HG02623 (cell line): ENCODE results near the gene FKBP8.

Experiments used
- ATAC-seq: cut with Tn5 transposase; IDR thresholded peaks from one replicate; pipeline ENCODE4 v1.9.1; 2021; ENCODE audit warnings: moderate library complexity; ENCODE audit not compliant: unreplicated experiment

Gene FKBP8

DNA sequence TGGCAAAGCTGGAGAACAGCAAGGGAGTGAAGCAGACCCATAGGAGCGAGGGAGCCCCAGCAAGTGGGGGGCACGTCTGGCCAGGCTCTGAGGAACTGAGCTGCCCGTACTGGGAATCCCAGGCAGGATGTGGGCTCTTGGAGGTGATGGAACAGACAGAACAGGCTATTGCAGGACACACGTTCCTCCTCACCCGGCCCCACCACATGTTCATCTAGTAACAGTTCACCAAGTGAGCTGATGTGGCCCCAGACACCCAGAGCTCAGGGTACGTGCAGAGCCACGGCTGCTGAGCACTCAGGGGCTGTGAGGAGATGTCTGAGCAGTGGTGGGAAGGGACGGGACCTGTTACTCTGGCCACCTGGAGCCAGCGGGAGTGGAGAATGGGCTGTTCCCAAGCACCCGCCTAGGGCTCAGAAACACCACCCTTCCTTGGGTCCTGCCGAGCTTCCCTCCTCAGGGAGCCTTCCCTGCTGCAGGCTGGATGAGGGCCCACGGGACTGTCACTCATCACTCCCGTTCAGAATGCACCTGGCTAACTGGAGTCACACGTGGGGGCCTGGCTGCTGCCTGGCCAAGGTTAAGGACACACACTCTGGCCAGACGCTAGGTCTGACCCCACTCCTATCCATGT is 39.9 kb downstream of the FKBP8 start:
- no peak for ATAC-seq

DNA sequence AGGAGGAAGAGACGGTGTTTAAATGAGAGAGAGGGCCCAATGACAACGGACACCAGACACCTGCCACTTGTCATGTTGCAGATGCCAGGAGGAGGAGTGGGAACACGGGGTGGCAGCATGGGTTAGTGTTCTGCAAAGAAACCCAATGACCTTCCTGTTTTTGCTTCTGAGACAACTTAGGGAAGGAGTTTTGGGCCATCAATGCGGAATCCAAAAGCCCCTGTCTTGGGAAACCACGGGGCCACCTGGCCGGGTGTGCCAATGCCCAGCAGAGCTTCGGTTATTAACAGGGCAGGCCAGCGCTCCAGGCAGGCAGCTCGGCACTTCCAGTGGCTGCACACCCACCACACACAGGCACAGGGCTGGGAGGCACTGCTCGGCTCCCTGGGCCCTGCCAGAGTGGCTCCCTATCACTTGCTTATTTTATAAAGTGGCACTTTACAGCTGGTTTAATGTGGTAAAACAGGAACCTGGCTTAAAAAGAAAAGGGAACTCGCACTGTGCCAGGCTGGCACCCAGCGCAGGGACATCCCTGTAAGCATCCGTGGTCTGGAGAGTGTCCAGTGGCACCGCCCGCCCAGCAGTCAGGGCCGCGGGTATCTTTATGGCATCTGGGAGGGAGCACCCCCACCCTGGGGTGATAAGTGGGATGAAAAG is 40.6 kb downstream of the FKBP8 start:
- ATAC-seq = no peak

DNA sequence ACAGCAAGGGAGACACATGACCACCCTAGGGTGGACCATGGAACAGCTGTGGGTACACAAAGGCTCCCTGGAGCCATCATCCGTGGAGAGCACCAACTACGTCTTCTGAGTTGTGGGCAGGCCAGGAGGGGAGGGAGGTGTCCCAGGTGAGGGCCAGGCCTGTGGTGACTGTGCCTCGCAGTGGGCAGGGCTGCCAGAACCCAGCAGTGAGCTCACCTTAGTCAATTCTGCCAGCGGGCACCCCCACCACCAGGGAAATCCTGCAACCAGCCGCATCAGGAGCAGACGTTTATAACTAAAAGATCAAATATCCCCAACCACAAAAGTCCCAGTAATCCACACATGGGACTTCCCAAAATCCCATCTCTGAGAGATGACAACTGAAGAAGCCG is 41.1 kb downstream of the FKBP8 start:
- ATAC-seq = no peak

DNA sequence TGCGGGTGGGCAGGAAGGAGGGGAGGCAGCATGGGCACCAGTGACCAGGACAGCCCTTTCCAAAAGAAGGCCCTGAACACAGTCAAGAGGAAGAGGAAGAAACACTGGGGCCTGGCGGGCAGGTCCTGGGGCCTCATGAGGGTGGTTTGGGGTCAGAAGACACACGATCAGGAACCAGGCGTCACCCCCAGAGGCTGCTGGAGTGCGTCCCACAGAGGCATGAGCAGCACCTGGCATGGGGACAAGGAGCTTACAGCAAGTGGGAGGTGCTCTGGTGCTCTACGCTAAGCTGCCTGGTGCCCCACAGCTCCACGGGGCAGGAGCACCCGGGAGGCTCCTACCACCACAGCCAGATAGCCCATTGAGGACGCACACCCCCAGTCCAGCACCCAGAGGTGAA is 41.5 kb downstream of the FKBP8 start:
- no peak for ATAC-seq

DNA sequence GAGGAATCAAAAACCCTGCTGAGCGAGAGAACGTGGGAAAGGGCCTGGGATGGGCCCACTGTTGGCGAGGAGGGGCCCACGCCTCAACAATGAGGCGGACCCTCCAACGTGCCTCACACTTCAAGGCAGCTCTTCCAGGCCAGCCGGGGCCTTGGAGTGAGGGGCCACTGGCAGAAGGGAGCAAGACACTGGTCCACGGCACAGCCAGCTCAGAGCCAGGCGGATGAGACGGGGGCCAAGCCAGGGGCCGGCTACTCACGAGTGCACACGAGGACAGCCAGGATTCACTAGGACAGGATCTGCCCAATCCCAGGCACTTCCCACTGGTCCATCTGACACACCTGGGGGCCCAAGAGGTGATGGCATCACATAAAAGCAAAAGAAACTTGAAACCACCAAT is 42.0 kb downstream of the FKBP8 start:
- ATAC-seq = no peak

DNA sequence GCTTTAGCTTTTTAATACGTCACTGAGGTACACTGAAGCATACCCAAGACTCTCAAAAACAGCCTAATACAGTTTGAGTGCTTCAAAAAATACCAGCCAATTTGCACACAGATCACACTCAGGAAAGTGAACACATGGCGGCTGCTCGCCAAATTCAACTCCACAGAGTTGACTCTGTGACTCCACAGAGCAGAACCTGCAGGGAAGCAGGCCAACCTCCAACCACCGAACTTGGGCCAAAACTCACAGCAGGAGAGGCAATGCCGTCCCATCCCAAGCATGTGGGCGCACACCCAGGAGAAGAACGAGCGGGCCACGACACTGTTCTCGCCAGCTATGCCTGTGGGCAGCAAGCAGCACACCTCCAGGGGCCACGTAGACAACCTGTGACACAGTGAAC is 42.6 kb downstream of the FKBP8 start:
- ATAC-seq = no peak

DNA sequence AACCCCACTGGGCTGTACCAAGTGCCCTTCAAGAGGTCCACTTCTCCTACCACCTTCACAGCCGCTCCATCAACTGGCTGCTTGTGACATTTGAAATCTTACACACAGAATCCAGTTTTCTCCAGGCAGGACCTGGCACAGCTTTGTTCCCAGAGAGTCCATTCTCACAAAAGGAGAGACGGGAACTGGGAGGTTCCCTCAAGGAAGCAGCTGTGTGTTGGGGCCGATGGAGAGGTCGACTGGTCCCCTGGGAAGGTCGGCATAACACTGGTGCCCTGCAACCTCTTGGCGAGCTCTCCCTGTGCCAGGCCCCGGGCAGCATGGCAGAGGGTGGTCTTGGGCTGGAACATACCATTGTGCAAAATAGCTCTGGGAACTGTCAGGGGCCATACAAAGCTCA is 43.0 kb downstream of the FKBP8 start:
- no peak for ATAC-seq

DNA sequence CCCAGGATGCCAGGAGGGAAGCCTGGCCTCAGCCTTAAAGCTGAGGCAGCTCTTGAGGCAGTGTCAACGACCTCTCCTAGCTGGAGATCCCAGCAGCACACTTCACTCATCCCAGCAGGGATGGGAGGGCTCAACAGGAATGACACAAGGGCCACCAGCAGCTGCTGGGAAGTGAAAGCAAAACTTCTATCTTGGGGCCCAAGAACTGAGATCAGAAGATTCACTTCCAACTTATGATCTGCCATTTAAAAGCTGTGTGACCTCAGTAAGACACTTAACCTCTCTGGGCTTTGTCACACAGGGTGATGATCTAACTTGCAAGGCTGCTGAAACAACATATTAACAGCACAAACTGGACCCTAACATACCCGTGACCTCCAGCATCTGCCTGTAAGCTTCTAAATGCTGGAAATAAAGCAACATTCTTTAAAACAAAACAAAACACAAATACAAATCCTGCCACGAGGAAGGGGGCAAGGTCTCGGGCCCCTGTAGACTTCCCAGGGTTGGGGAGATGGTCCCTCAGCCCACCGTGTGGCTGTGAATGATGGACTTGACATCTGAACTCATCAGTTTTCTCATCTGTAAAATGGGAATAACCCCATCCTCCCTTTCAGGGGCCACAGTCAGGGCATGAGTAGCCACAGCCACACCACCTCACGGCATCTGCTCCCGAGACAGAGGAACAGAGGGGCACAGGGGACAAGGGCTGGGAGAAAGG is 44.2 kb downstream of the FKBP8 start:
- ATAC-seq = no peak

DNA sequence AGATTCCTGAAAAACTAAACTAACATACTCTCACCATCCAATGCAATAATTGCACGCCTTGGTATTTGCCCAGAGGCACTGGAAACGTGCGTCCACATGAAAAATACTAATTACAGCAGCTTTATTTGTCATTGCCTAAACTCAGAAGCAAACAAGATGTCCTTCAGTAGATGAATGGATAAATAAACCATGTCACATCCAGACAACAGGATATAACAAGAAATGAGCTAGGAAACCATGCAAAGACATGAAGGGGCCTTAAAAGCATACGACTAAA is 46.5 kb downstream of the FKBP8 start:
- no peak for ATAC-seq

DNA sequence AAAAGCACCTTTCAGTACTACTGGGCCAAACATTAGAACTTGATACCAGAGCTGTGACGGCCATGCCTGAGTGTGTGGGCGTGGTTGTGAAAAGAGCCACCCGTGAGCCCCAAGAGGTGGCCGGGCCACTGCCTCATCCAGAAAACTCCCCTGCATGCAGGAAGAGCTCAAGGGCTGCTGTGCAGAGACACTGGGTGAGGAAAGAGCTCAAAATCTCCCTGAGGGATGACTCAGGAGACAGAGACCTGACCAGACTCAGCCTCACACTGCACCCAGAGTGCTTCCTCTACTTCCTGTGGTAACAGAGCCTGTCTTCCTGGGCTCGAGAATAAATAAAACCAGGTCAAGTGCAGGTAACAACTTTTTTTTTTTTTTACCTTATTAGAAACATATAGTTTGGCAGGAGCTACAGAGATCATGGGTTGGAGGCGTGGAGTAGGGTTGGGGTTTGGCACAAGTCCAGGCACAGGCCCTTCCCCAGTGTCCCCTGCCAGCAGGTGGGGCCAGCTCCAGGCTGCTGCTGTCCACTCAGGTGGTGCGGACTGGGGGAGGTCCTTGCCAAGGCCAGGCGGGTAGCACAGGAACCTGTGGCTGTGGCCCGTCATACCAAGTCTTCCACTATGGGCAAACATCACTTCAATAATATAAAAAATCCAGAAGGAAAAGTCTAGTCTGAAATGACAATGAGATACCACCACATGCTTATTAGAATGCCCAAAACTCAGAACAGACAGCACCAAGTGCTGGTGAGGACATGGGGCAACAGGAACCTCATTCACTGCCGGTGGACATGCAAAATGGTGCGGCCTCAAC is 47.0 kb downstream of the FKBP8 start:
- no peak for ATAC-seq

DNA sequence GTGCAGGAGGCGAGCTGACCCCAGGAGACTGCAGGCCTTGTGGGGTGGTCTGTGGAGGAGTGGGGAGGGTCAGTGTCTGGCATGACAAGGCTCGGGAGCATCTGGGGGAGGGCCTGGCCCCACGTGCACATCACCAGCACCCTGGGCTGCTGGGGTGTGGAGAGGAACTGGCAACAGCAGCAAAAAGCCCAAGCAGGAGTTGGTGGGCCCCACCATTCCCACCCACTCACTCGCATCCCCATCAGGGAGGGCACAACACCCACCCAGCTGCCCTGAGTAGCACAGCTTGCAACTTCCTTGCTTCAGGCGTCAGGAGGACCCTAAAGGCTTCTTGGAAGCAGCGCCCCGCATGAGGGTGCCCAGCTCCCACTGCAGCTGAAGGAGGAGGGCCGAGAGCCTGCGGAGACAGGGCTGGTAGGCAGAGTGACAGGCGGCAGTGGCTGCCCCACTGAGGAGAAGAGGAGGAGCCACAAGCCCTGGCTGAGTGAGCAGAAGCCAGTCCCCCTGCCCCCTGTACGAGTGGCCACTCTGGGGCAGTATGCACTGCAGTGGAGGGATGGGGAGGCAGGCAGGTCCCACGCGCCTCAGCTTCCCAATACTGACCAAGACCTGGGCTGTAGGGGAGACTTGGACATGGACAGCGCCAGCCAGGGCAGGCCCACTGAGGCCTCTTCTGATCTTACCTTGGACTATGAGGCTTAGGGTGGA is 48.0 kb downstream of the FKBP8 start:
- ATAC-seq = no peak

DNA sequence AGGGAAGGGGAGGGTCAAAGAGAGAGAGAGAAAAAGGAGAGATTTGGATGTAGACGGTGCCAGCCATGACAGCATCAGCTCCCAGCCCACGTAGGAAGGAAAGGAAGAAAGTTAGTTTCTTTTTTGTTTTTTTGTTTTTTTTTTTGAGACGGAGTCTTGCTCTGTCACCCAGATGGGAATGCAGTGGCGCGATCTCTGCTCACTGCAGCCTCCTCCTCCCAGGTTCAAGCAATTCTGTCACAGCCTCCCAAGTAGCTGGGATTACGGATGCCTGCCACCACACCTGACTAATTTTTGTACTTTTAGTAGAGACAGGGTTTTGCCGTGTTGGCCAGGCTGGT is 49.1 kb downstream of the FKBP8 start:
- ATAC-seq = no peak

DNA sequence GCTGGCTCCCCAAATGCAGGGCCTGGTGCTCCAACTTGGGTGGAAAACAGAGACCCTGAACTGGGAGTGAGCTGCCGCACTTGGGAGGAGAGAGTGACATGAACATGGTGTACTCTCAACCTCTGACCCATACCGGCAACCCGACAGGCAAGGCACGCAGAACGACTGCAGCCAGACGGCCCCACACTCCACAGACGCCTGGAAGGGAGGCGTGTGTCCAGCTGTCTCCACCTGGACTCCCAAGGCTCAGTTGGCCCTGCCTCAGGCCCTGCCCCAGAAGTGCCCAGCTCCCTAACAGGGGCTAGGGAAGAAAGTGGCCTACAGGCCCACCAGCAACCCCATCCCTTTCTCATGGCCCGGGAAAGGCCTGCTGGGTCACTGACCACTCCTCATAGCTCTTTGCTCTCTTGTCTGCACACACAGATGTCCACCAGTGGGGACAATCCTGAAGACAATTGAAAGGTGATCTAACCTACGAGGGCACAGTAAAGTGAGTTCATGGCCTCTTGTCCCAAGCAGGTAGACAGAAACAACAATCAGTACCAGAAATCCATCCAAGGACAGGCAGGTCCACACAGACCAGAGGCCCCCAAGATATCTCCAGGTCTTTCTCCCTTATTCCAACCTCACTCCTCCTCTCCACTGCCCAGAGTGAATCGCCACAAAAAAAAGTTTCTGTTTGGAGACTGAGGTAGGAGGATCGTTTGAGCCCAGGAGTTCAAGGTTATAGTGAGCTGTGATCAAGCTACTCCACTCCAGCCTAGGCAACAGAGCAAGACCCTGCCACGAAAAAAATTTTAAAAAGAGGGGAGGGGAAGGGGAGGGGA is 49.7 kb downstream of the FKBP8 start:
- ATAC-seq = no peak

DNA sequence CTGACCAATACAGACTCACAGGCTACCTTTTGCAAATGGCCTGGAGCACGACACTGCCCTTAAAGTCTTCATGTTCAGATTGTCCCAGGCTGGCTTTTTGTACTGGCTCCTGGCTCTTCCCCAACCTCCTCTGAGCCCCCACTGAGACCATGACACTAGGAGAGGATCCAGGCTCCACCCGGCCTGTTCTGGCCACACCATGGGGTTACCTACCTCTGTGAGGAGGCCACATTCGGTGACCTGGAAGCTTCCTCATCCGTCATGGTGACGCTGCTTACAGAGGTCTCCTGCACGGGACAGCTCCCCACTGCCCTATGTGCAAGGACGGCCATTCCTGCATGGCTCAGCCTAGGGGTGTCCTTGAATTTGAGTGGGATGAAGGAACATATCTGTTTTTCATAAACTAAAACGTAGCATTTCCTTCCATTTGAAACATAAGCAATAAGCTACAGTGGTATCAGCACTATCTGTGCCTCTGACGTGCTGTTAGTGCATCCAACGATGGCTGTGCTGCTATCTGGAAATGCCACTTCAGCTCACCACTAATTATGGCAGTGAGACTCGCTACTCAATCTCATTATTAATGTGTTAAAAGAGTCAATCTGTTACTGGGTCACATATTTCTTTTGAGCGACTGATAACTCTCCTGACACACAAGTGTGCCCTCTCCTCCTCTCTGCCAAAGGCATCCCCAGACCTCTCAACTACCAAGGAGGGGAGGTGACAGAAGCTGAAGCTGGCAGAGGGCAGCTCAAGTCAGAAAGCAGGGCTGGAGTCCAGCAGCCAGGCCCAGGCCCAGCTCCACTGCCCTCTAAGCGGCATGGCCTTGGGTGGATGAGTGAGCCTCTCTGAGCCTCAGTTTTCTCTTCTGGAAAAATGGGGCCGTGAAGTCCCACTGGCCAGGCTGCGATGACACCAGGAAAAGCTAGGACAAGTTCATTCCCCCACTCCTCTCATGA is 51.1 kb downstream of the FKBP8 start:
- no peak for ATAC-seq

DNA sequence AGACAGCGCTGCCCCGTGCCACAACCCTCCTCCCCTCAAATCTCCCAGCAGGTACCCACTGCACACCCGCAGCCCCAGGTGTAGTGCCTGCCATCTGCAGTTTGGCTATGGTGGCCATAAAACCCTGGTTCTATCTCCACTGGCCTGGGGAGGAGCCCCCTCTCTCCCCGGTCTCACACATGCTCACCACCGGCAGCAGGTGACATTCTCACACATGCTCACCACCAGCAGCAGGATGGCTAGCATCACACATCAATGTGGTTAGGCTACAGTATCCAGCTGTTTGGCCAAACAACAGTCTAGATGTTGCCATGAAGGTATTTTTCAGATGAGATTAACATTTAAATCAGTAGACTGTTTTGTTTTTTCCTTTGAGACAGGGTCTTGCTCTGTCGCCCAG is 52.6 kb downstream of the FKBP8 start:
- ATAC-seq = no peak

DNA sequence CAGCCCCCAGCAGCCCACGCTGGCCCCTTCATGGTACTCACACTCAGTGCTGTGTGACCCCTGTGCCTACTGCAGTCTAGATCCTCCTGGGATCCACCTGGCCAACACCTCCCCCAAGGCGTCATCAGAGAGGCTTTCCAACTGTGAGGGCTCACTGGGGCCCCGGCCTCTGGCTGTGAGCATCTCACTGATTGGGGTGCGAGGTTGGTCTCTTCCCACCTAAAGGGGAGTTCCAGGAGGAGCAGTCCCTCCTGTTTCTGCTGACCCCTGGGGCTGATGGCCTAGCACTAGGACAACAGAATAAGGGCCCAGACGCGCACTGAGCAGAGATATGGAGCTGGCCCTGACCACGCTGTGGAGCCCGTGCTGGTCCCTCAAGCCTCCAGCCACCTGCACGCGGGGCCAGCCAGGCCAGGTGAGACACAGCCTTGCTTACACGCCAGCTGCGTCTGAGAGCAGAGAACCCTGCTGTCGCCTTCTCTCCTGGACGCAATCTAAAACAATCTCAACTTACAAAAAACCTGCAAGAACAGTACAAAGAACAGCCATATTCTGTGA is 53.7 kb downstream of the FKBP8 start:
- ATAC-seq = no peak

DNA sequence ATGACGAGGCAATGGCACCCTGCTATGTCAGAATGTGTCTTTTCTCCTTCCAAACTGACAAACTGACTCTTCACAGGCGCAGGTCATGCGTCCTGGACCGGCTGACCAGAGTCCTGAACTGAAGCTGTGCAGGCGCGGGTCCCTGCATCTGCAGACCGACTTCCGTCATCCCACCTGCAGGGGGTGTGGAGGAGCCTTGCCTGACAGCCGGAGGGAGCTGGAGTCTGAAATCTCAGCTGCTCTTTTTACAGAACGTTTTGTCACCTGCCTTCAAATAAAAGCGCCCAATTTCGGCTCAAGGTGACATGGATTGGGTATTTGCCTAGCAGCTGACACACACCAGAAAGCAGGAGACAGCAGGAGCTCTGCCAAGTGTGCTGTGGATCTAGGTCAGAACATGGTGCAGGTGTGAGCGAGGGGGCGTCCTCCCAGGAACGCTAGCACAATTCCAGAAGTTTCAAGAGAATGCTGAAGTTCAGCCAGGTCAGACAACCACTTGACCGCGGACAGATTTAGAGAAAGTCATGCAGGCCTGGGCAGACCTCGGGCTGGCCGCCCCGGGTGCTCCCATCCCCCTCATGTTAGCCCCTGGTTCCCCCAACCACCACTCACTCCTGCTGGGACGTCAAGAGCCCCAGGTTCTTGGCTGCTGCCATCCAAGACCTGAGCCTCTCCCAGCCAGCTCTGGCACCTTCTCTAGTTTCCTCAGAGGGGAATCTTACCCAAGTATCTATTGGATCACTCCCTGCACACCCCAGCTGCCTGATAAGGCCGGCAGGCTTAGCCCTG is 54.3 kb downstream of the FKBP8 start:
- ATAC-seq = no peak

DNA sequence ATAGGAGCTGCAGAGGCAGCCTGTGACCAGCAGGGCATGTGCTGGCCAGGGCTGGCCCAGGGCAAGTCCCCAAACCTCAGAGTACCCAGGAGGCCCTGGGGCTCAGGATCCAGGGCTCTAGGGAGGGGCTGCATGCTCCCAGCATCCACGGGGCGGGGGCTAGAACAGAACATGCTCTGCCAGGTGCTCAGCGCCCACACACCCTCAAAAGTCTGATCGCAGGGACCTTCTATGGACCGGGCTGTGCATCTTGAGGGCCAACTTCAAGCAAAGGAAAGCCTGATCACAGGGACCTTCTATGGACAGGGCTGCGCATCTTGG is 55.0 kb downstream of the FKBP8 start:
- no peak for ATAC-seq
